T-cell (primary cell): ENCODE data around the gene ADM. TPM values are rescaled to one million over a fixed set of nuclear protein-coding genes. Genes with fewer than 3 reads are reported as not detected.
A peak's percentile ranks its signal among the peaks of the same experiment; 100 is the strongest.

Experiments
- ATAC-seq, 4 experiments: fragments of 200-7000 bp in 3 of 4; fragments of 150-1000 bp in 1 of 4; cut with Tn5 transposase; replicated peaks in 1 of 4; 1 replicate in 3 of 4; 2 replicates in 1 of 4; pipeline ENCODE4 v1.10.0; 2021; ENCODE audit warnings: moderate library complexity in 3 of 4, mild to moderate bottlenecking in 2 of 4, moderate number of reproducible peaks in 1 of 4
- CTCF ChIA-PET, 2 donors: fragments of 300-600 bp; sonication (Branson Sonifier 250); formaldehyde crosslinking; loops; one replicate each; lab custom pipeline; 2022; ENCODE audit warnings: antibody characterized with exemption in 2 of 2; lab: Charles Lee
- POLR2A ChIA-PET, 2 donors: fragments of 300-600 bp; sonication (Branson Sonifier 250); formaldehyde crosslinking; loops; one replicate each; lab custom pipeline; 2022; ENCODE audit warnings: antibody characterized with exemption in 2 of 2; lab: Charles Lee
- DNase-seq, 35 experiments: peaks; one replicate each; pipeline versions ENCODE4 v3.0.0 to v3.0.0-alpha.2; 2013 to 2023
- H3K27ac ChIP-seq: one replicate; pipeline ENCODE4 v1.5.1; 2013; ENCODE audit warnings: low read length
- H3K27me3 ChIP-seq, 2 experiments: replicated peaks in 1 of 2; 1 replicate in 1 of 2; 2 replicates in 1 of 2; pipeline versions ENCODE4 v1.6.1 to v1.7.0; 2013; ENCODE audit warnings: low read length in 1 of 2, mixed read lengths in 1 of 2; ENCODE audit not compliant: control insufficient read depth in 2 of 2, insufficient read depth in 2 of 2; ENCODE audit errors: extremely low read depth in 1 of 2
- H3K36me3 ChIP-seq, 2 donors: 1 replicate in 1 of 2; 2 replicates in 1 of 2; pipeline versions ENCODE4 v1.6.1 to v1.7.0; 2013; ENCODE audit warnings: low read length in 1 of 2; ENCODE audit not compliant: control insufficient read depth in 2 of 2, insufficient read depth in 1 of 2; ENCODE audit errors: extremely low read depth in 1 of 2
- H3K4me1 ChIP-seq, 2 experiments: 1 replicate in 1 of 2; 2 replicates in 1 of 2; pipeline versions ENCODE4 v1.6.1 to v1.7.0; 2013; ENCODE audit warnings: low read length in 2 of 2, mixed read lengths in 1 of 2; ENCODE audit not compliant: insufficient read depth in 2 of 2, control insufficient read depth in 1 of 2; ENCODE audit errors: extremely low read depth in 1 of 2
- H3K4me3 ChIP-seq, 2 donors: 1 replicate in 1 of 2; 2 replicates in 1 of 2; pipeline versions ENCODE4 v1.5.1 to v1.7.0; 2013; ENCODE audit warnings: mild to moderate bottlenecking in 2 of 2, low read length in 1 of 2, moderate library complexity in 1 of 2; ENCODE audit not compliant: control insufficient read depth in 1 of 2; ENCODE audit errors: extremely low read depth in 1 of 2
- H3K9me3 ChIP-seq: 2 replicates; pipeline ENCODE4 v1.7.0; 2013
- H3K27ac Mint-ChIP-seq, 2 donors: one replicate each; pipeline ENCODE4 v1.8.0; 2020 to 2021; ENCODE audit warnings: mild to moderate bottlenecking in 2 of 2, mixed read lengths in 2 of 2
- H3K27me3 Mint-ChIP-seq, 2 donors: one replicate each; pipeline ENCODE4 v1.8.0; 2021 to 2022; ENCODE audit warnings: mixed read lengths in 2 of 2
- H3K36me3 Mint-ChIP-seq: one replicate; pipeline ENCODE4 v1.8.0; 2021; ENCODE audit warnings: mixed read lengths
- H3K4me1 Mint-ChIP-seq, 3 donors: one replicate each; pipeline ENCODE4 v1.8.0; 2020 to 2022; ENCODE audit warnings: mixed read lengths in 3 of 3, mild to moderate bottlenecking in 1 of 3
- H3K4me3 Mint-ChIP-seq, 3 donors: one replicate each; pipeline ENCODE4 v1.8.0; 2020 to 2022; ENCODE audit warnings: mild to moderate bottlenecking in 3 of 3, mixed read lengths in 3 of 3, moderate library complexity in 3 of 3
- H3K9me3 Mint-ChIP-seq, 3 donors: one replicate each; pipeline ENCODE4 v1.8.0; 2020 to 2022; ENCODE audit warnings: mixed read lengths in 3 of 3
- WGBS: methylation state at CpG from one replicate; pipeline ENCODE4 v1.1.5; 2013; ENCODE audit warnings: missing lambda C conversion rate; ENCODE audit not compliant: insufficient coverage; 5-methylcytosine and 5-hydroxymethylcytosine counted together
- total RNA-seq, 35 experiments: library from RNA in 6 of 35; stranded (reverse) in 6 of 35; fragments of 120-200 nt in 1 of 35; gene quantifications; one replicate each; pipeline versions ENCODE4 v1.2.1 to v1.2.4 and lab custom pipeline; 2013 to 2026

The ADM gene
- total RNA-seq, 5 donors from 2014 or later (not counting 1 experiment from before 2014, with no cell fraction given): 0.37 to 1.2 (median 0.64) TPM; not detected in 1

DNA sequence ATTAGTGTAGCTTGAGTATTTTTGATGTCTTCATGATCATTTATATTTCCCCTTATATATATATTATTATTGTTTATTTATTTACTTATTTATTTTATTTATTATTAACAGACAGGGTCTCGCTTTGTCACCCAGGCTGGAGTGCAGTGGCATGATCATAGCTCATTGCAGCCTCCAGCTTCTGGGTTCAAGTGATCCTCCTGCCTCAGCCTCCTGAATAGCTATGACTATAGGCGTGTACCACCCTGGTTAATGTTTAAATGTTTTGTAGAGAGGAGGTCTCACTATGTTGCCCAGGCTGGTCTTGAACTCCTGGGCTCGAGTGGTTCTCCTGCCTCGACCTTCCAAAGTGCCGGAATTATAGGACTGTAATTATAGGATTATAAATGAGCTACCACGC, 10.2 kb downstream of the ADM start:
- H3K27me3 ChIP-seq: peaks cover 0 to 13% of the 10 kb centered on the region in 2 experiments
- H3K4me1 Mint-ChIP-seq: peaks cover 0 to 5% (median 0%) of the 10 kb centered on the region in 3 donors
- H3K4me3 Mint-ChIP-seq: no peak overlapping the region
- no peaks in the 10 kb centered on the region for H3K36me3 Mint-ChIP-seq
- POLR2A ChIA-PET: no interaction called here
- DNase-seq (no peak), ATAC-seq (no peak)
- no peaks in the 10 kb centered on the region for H3K9me3 ChIP-seq
- H3K27ac Mint-ChIP-seq: no peak overlapping the region
- H3K27me3 Mint-ChIP-seq: peaks cover 9 to 29% of the 10 kb centered on the region in 2 donors
- CTCF ChIA-PET: interaction anchor here (0.6 to 1.2 kb wide), 9 partner anchors 9 to 1772 kb away, joined by 3 to 5 read pairs (median 3); partner anchors contain the start of gene ADM (in 1 of the 2)
- no peaks in the 10 kb centered on the region for H3K4me1 ChIP-seq
- no peaks in the 10 kb centered on the region for H3K36me3 ChIP-seq
- WGBS: 76% methylated on average over 3 of the region's 6 CpGs
- H3K27ac ChIP-seq: no peak overlapping the region
- H3K4me3 ChIP-seq: no peak overlapping the region
- H3K9me3 Mint-ChIP-seq: no peaks in the 10 kb centered on the region

GRCh38 chr11:10317151-10317755, 12.4 kb downstream of the ADM start:
- no peak overlapping the region for H3K27ac ChIP-seq
- H3K4me1 Mint-ChIP-seq: peaks cover 0 to 5% (median 0%) of the 10 kb centered on the region in 3 donors
- POLR2A ChIA-PET: interaction anchor here in 1 of 2 donors (0.5 to 0.6 kb wide), 2 partner anchors 9 to 327 kb away, joined by 3 to 4 read pairs; no protein-coding TSS in a partner anchor
- peaks cover 3 to 16% of the 10 kb centered on the region in 2 donors for H3K27me3 Mint-ChIP-seq
- no peaks in the 10 kb centered on the region for H3K9me3 Mint-ChIP-seq
- no peaks in the 10 kb centered on the region for H3K36me3 ChIP-seq
- ATAC-seq (no peak), DNase-seq (no peak)
- H3K27me3 ChIP-seq: peaks cover 0 to 9% of the 10 kb centered on the region in 2 experiments
- no peak overlapping the region for H3K27ac Mint-ChIP-seq
- H3K9me3 ChIP-seq: no peaks in the 10 kb centered on the region
- H3K4me1 ChIP-seq: no peaks in the 10 kb centered on the region
- no peak overlapping the region for H3K4me3 Mint-ChIP-seq
- H3K36me3 Mint-ChIP-seq: no peaks in the 10 kb centered on the region
- CTCF ChIA-PET: interaction anchor here (0.6 to 0.8 kb wide), 4 partner anchors 11 to 782 kb away, joined by 3 to 5 read pairs (median 4); no protein-coding TSS in a partner anchor
- no peak overlapping the region for H3K4me3 ChIP-seq
- WGBS: 85% methylated on average over 3 of the region's 4 CpGs

- Histone ChIP-seq H3K36me3 (no peaks in the 10 kb centered on the region), H3K27me3 (peaks cover 0 to 9% of the 10 kb centered on the region in 2 experiments), H3K9me3 (no peaks in the 10 kb centered on the region), H3K27ac (no peak overlapping the region), H3K4me3 (no peak overlapping the region), H3K4me1 (peaks cover 0 to 2% of the 10 kb centered on the region in 2 experiments)
- Mint-ChIP-seq H3K9me3 (no peaks in the 10 kb centered on the region), H3K27ac (no peak overlapping the region), H3K4me3 (no peak overlapping the region), H3K36me3 (no peaks in the 10 kb centered on the region), H3K4me1 (peaks cover 0 to 11% (median 4%) of the 10 kb centered on the region in 3 donors), H3K27me3 (peaks cover 5 to 12% of the 10 kb centered on the region in 2 donors)
- POLR2A ChIA-PET: interaction anchor here in 1 of 2 donors (0.5 to 0.6 kb wide), 2 partner anchors 8 to 327 kb away, joined by 3 to 4 read pairs; no protein-coding TSS in a partner anchor
- ATAC-seq (no peak), DNase-seq (no peak)
- no CpG with 5 or more reads among the region's 5 CpGs for WGBS
- CTCF ChIA-PET: interaction anchor here in 1 of 2 donors (0.6 to 0.7 kb wide), 4 partner anchors 23 to 782 kb away, joined by 3 to 5 read pairs (median 3); no protein-coding TSS in a partner anchor
These were observed 13.1 kb downstream of the ADM start for GRCh38 chr11:10317776-10318526.

- ChIA-PET CTCF (interaction anchor here in 1 of 2 donors (0.6 to 0.7 kb wide), 2 partner anchors 23 to 26 kb away, joined by 3 read pairs; no protein-coding TSS in a partner anchor), POLR2A (no interaction called here)
- H3K4me3 ChIP-seq: no peak overlapping the region
- H3K4me3 Mint-ChIP-seq: no peak overlapping the region
- WGBS: 78% methylated on average over 1 of the region's 3 CpGs
- peaks cover 10 to 16% of the 10 kb centered on the region in 2 donors for H3K27me3 Mint-ChIP-seq
- no peaks in the 10 kb centered on the region for H3K9me3 Mint-ChIP-seq
- no peaks in the 10 kb centered on the region for H3K36me3 ChIP-seq
- ATAC-seq (no peak), DNase-seq (no peak)
- H3K9me3 ChIP-seq: no peaks in the 10 kb centered on the region
- no peak overlapping the region for H3K27ac ChIP-seq
- peaks cover 0 to 11% of the 10 kb centered on the region in 2 experiments for H3K27me3 ChIP-seq
- H3K27ac Mint-ChIP-seq: peak overlapping the region in 1 of 2 donors; percentile 6
- no peaks in the 10 kb centered on the region for H3K36me3 Mint-ChIP-seq
- peaks cover 0 to 11% (median 5%) of the 10 kb centered on the region in 3 donors for H3K4me1 Mint-ChIP-seq
- H3K4me1 ChIP-seq: peaks cover 0 to 2% of the 10 kb centered on the region in 2 experiments
These were observed 13.6 kb downstream of the ADM start for GRCh38 chr11:10318527-10318802.

DNA sequence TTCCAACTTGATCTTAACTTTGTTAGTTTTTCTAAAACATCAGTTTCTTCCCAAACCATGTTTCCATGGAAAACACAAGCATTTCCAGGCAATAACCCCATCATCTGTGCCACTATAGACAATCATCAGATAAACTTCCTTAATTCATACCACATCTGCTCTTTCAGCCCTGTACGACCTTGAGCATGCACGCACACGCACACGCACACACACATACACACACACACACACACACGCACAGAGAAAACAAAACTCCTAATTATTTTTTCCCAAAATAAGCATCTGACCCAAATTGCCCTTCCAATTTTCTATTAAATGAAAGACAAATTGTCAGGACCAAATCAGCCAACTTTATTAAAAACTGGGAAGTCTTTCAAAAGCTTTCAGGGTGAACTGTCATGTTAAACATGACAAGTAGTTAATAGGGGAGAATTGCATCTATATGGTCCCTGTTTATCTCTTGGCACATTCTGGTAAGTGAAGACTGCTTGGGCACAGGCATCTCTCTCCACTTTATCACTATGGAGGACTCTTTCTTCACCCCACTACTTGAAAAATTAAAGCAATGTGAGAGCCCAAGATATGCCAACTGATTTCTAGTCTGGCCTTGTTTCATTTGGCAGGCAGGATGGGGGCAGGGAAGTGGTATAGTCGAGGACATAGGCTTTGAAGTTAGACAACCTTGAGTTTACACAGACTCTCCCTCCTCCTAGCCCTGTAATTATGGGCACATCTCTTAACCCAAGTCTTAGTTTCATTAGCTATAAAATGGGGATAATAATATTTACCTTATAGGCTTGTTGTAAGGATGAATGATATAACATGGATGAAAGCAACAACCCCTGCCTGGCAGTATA, 15.1 kb downstream of the ADM start:
- ChIA-PET CTCF (interaction anchor here in 1 of 2 donors (0.7 to 1.0 kb wide), 3 partner anchors 16 to 562 kb away, joined by 3 read pairs; no protein-coding TSS in a partner anchor), POLR2A (interaction anchor here in 1 of 2 donors (0.6 kb wide), 1 partner anchor 10 kb away, joined by 3 read pairs; no protein-coding TSS in a partner anchor)
- peaks cover 0 to 2% of the 10 kb centered on the region in 2 experiments for H3K4me1 ChIP-seq
- Mint-ChIP-seq H3K27ac (no peak overlapping the region), H3K36me3 (no peaks in the 10 kb centered on the region), H3K4me1 (peaks cover 0 to 8% (median 5%) of the 10 kb centered on the region in 3 donors), H3K4me3 (no peak overlapping the region), H3K9me3 (no peaks in the 10 kb centered on the region), H3K27me3 (peaks cover 12 to 17% of the 10 kb centered on the region in 2 donors)
- no peak overlapping the region for H3K27ac ChIP-seq
- H3K4me3 ChIP-seq: no peak overlapping the region
- ATAC-seq: no peak
- no peak for DNase-seq
- no peaks in the 10 kb centered on the region for H3K36me3 ChIP-seq
- peaks cover 0 to 14% of the 10 kb centered on the region in 2 experiments for H3K27me3 ChIP-seq
- 81% methylated on average over 5 of the region's 6 CpGs for WGBS
- H3K9me3 ChIP-seq: no peaks in the 10 kb centered on the region
